IPS-18a (cell line): ENCODE measurements around the gene TTBK2.
A peak's percentile ranks its signal among the peaks of the same experiment; 100 is the strongest.
"Not testable (repeated sequence)": the region's sequence is repeated elsewhere in the genome, so short reads cannot be mapped to it uniquely, and the experiment has no call there.

ENCODE experiments used
- H3K27ac ChIP-seq: one replicate; pipeline ENCODE4 v1.5.1; 2013; ENCODE audit warnings: low read length
- H3K27me3 ChIP-seq: one replicate; pipeline ENCODE4 v1.6.1; 2013; ENCODE audit warnings: mild to moderate bottlenecking, low read length; ENCODE audit not compliant: control insufficient read depth, insufficient read depth
- H3K36me3 ChIP-seq: one replicate; pipeline ENCODE4 v1.6.1; 2013; ENCODE audit warnings: low read depth, low read length; ENCODE audit not compliant: control insufficient read depth
- H3K4me1 ChIP-seq: one replicate; pipeline ENCODE4 v1.6.1; 2013; ENCODE audit warnings: low read depth, low read length; ENCODE audit not compliant: control insufficient read depth
- H3K4me3 ChIP-seq: one replicate; pipeline ENCODE4 v1.5.1; 2013; ENCODE audit warnings: low read length
- H3K9ac ChIP-seq: one replicate; pipeline ENCODE4 v1.6.1; 2013; ENCODE audit warnings: mild to moderate bottlenecking, low read length, moderate library complexity
- H3K9me3 ChIP-seq: one replicate; pipeline ENCODE4 v1.6.1; 2013; ENCODE audit warnings: low read depth, low read length; ENCODE audit not compliant: control insufficient read depth

TTBK2 gene

DNA sequence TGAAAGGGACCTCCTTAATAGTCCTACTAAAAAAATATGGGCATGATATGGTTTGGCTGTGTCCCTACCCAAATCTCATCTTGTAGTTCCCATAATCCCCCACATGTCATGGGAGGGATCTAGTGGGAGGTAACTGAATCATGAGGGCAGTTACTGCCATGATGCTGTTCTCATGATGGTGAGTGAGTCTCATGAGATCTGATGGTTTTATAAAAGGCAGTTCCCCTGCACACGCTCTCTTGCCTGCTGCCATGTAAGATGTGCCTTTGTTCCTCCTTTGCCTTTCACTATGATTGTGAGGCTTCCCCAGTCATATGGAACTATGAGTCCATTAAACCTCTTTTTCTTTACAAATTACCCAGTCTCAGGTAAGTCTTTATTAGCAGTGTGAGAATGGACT lies 26.7 kb downstream of the TTBK2 start:
- not testable (repeated sequence) for H3K9me3 ChIP-seq, H3K27me3 ChIP-seq, H3K4me3 ChIP-seq, H3K36me3 ChIP-seq, H3K27ac ChIP-seq, H3K9ac ChIP-seq
- H3K4me1 ChIP-seq, result peaks cover 12% of the 10 kb centered on the region

DNA sequence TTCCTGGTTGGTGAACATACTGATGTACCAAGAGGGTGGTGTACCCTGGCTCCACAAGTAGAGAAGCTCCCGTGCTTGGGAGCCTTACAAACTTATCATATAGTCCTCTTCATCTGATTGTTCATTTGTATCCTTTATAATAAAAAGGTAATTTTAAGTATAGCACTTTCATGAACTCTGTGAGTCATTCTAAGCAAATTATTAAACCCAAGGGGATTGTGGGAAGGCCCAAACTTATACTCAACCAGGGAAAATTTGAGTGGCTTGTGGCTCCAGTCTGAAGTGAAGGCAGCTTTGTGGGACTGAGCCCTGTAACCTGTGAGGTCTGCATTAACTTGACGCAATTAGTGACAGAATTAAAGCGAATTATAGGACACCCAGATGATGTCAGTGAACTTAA lies 29.0 kb downstream of the TTBK2 start:
- H3K9me3 ChIP-seq, result no peaks in the 10 kb centered on the region
- peaks cover 12% of the 10 kb centered on the region for H3K4me1 ChIP-seq
- no peaks in the 10 kb centered on the region for H3K27me3 ChIP-seq
- no peak overlapping the region for H3K27ac ChIP-seq
- H3K4me3 ChIP-seq, result no peak overlapping the region
- H3K36me3 ChIP-seq, result no peaks in the 10 kb centered on the region
- no peak overlapping the region for H3K9ac ChIP-seq

DNA sequence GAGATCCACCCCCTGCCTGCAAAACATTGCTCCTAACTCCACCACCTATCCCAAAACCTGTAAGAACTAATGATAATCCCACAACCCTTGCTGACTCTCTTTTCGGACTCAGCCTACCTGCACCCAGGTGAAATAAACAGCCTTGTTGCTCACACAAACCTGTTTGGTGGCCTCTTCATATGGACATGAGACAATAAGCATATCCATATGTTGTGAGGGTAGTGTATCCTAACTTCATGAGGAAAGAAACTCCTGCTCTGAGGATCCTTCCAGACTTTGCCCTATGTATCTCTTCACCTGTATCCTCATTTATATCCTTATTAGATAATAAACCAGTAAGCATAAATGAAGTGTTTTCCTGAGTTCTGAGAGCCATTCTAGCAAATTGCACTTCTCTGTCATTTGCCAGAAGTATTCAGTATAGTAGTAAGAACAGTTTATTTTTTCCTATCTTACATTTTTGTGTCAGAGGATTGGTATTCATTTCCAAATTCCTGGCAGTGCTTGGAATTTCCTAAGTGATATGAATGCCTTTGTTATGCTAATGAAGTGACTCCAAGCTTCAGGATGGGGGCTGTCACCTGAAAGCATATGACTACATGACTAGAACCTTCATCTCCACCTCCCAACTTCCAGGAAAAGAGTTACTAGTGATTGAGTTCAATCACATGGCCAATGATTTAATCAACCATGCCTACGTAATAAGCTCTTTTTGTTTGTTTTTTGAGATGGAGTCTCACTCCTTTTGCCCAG lies 30.2 kb downstream of the TTBK2 start:
- H3K4me1 ChIP-seq, result peaks cover 12% of the 10 kb centered on the region
- no peaks in the 10 kb centered on the region for H3K36me3 ChIP-seq
- H3K27ac ChIP-seq, result peak overlapping the region; percentile 30
- no peaks in the 10 kb centered on the region for H3K9me3 ChIP-seq
- H3K27me3 ChIP-seq, result no peaks in the 10 kb centered on the region
- H3K4me3 ChIP-seq, result peak overlapping the region; percentile 32
- no peak overlapping the region for H3K9ac ChIP-seq

DNA sequence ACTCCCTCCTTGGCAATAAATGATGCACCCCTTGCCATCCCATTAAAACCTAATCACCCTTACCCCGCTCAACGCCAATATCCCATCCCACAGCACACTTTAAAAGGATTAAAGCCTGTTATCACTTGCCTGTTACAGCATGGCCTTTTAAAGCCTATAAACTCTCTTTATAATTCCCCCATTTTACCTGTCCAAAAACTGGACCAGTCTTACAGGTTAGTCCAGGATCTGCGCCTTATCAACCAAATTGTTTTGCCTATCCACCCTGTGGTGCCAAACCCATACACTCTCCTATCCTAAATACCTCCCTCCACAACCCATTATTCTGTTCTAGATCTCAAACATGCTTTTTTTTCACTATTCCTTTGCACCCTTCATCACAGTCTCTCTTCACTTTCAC lies 33.2 kb downstream of the TTBK2 start:
- not testable (repeated sequence) for H3K27ac ChIP-seq, H3K27me3 ChIP-seq, H3K4me3 ChIP-seq, H3K9ac ChIP-seq, H3K36me3 ChIP-seq, H3K9me3 ChIP-seq
- peaks cover 12% of the 10 kb centered on the region for H3K4me1 ChIP-seq

DNA sequence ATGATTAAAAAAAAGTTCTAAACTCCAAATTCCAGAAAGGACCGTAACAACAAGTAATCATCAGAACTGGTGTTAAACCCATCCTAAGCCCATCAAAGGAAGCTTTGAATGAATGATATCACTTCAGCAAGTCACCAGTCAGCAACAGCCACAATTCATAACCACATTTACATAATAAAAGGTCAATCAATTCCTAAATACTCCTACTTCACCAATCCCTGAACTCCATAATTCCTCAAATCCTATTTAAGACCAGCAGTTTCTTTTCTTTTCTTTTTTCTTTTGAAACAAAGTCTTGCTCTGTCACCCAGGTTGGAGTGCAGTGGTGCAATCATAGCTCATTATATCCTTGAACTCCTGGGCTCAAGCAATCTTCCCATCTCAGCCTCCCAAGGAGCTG lies 40.5 kb downstream of the TTBK2 start:
- Histone ChIP-seq H3K9me3 (no peaks in the 10 kb centered on the region), H3K36me3 (no peaks in the 10 kb centered on the region), H3K27me3 (no peaks in the 10 kb centered on the region), H3K4me1 (no peaks in the 10 kb centered on the region), H3K4me3 (no peak overlapping the region), H3K27ac (no peak overlapping the region), H3K9ac (no peak overlapping the region)

DNA sequence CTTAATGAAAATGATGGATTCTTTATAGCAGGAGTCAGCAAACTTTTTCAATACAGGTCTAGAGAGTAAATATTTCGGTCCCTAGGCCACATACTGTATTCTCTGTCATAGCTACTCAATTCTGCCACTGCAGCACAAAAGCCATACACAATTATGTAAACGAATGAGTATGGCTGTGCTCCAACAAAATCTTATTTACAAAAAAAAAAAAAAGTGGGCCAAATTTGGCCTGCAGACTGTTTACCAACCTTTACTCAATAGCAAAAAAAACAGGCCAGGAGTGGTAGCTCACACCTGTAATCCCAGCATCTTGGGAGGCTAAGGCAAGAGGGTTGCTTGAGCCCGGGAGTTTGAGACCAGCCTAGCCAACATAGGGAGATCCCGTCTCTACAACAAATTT lies 41.1 kb downstream of the TTBK2 start:
- H3K36me3 ChIP-seq, result no peaks in the 10 kb centered on the region
- no peaks in the 10 kb centered on the region for H3K9me3 ChIP-seq
- H3K4me1 ChIP-seq, result no peaks in the 10 kb centered on the region
- no peak overlapping the region for H3K27ac ChIP-seq
- no peaks in the 10 kb centered on the region for H3K27me3 ChIP-seq
- no peak overlapping the region for H3K4me3 ChIP-seq
- no peak overlapping the region for H3K9ac ChIP-seq

DNA sequence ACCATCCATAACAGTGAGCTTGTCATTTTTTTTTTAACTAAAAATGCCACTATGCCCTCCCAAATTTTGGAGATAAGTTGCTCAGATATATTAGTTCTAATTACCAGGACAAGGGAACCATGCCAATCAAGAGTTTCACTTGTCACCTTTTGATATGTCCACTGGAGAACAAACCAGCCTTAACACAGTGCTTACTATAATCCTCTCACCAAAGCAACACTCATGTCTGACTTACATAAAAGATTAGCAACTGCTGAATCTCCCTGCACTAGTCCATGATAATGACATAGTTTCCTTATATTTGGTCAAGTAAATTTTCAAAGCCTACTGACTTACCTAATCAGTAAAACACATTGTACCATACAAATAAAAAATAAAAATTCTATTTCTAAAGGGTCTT lies 44.4 kb downstream of the TTBK2 start:
- no peaks in the 10 kb centered on the region for H3K4me1 ChIP-seq
- no peaks in the 10 kb centered on the region for H3K27me3 ChIP-seq
- no peak overlapping the region for H3K4me3 ChIP-seq
- H3K27ac ChIP-seq, result no peak overlapping the region
- H3K9ac ChIP-seq, result no peak overlapping the region
- H3K36me3 ChIP-seq, result no peaks in the 10 kb centered on the region
- no peaks in the 10 kb centered on the region for H3K9me3 ChIP-seq

DNA sequence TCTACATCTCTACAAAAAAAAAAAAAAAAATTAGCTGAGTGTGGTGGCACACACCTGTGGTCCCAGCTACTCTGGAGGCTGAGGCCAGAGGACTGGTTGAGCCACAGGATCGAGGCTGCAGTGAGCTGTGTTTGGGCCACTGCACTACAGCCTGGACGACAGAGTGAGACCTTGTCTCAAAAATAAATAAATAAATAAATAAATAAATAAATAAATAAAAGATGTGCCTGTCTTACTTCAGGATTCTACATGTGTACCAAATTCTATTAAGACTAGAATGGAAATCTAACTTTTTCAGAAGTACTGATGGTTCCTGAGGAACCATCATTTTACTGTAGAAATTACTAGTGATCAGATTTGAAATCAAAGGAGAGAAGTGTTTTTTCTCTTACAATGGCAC lies 51.9 kb downstream of the TTBK2 start:
- Histone ChIP-seq H3K27me3 (no peaks in the 10 kb centered on the region), H3K9ac (no peak overlapping the region), H3K36me3 (no peaks in the 10 kb centered on the region), H3K4me1 (no peaks in the 10 kb centered on the region), H3K9me3 (no peaks in the 10 kb centered on the region), H3K4me3 (no peak overlapping the region), H3K27ac (no peak overlapping the region)

DNA sequence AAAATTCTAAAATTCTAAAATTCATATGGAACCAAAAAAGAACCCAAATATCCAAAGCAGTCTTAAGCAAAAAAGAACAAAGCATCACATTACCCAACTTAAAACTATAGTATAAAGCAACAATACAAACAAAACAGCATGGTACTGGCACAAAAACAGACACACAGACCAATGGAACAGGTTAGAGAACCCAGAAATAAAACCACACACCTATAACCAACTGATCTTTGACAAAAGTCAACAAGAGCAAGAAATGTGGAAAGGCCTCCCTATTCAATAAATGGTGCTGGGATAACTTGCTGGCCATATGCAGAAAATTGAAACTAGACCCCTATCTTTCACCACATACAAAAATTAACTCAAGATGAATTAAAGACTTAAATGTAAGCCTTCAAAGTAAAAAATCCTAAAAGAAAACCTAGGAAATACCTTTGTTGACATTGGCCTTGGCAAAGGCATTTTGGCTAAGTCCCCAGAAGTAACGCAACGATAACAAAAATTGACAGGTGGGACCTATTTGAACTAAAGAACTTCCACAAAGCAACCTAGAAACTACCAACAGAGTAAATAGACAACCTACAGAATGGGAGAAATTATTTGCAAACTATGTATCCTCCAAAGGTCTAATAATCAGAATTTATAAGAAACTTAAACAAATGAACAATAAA lies 56.9 kb downstream of the TTBK2 start:
- no peaks in the 10 kb centered on the region for H3K27me3 ChIP-seq
- no peak overlapping the region for H3K4me3 ChIP-seq
- no peak overlapping the region for H3K27ac ChIP-seq
- no peaks in the 10 kb centered on the region for H3K9me3 ChIP-seq
- H3K36me3 ChIP-seq, result no peaks in the 10 kb centered on the region
- no peak overlapping the region for H3K9ac ChIP-seq
- H3K4me1 ChIP-seq, result no peaks in the 10 kb centered on the region

DNA sequence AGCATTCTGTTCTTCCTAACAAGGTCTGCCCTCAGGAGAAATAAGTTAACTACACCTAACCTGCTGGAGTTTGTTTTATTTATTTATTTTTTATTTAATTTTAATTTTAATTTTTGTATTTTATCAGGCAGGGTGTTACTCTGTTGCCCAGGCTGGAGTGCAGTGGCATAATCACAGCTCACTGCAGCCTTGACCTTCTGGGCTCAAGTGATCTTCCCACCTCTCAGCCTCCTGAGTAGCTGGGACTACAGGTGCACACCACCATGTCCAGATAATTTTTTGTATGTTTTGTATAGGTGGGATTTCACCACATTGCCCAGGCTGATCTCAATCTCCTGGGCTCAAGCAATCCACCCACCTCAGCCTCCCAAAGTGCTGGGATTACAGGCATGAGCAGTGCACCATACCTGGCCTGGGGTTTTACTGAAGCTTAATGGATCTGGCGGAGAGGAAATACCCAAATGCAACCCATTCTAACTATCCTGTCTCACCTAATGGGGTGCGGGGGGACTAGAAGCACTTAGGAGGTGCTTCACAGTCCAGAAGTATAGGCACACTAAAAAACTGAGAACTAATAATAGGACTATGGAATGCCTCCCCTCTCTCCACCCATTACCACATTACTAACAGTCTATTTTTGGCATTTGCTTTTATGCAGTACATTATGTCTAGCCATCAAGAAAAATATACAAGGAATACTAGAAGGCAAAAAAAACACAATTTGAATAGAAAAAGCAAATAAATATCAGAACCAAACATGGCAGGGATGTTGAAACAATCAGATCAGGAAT lies 61.4 kb downstream of the TTBK2 start:
- no peaks in the 10 kb centered on the region for H3K36me3 ChIP-seq
- H3K27ac ChIP-seq, result no peak overlapping the region
- no peaks in the 10 kb centered on the region for H3K4me1 ChIP-seq
- no peaks in the 10 kb centered on the region for H3K9me3 ChIP-seq
- H3K9ac ChIP-seq, result no peak overlapping the region
- no peaks in the 10 kb centered on the region for H3K27me3 ChIP-seq
- H3K4me3 ChIP-seq, result no peak overlapping the region

DNA sequence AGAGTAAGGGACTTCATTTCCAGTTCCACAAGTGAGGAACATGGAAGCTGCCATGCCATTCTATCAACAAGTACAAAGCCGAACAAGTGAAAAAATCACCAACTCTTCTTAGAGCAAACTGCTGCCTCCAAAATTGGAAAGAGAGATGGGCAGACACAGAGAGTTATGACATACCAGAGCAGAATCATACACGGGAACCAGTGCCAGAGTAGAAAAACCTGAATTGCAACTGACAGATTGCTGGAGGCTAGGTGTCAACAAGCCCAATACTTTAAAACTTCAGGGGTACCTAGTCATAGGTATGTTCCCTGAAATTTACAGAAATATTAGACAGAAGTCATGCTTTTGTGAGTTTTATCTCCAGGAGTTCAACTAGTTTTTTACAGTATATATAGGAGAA lies 62.0 kb downstream of the TTBK2 start:
- H3K4me3 ChIP-seq, result no peak overlapping the region
- H3K27ac ChIP-seq, result no peak overlapping the region
- no peaks in the 10 kb centered on the region for H3K9me3 ChIP-seq
- no peaks in the 10 kb centered on the region for H3K4me1 ChIP-seq
- H3K27me3 ChIP-seq, result no peaks in the 10 kb centered on the region
- H3K9ac ChIP-seq, result no peak overlapping the region
- H3K36me3 ChIP-seq, result no peaks in the 10 kb centered on the region
